ENCODE measurements around the gene C19orf44.
A peak's percentile ranks its signal among the peaks of the same experiment; 100 is the strongest.

C19orf44 gene

GRCh38 chr19:16531380-16531669 lies 35.1 kb downstream of the C19orf44 start:
- TF ChIP-seq CTCF (IDR thresholded peaks at IDR 0.05; ENCODE audit: borderline replicate concordance, insufficient read depth, low read depth, low read length): no peak
- no peak overlapping the region for H3K4me3 ChIP-seq (ENCODE audit: low read depth, low read length)

GRCh38 chr19:16532440-16533234 lies 36.4 kb downstream of the C19orf44 start:
- H3K4me3 ChIP-seq (ENCODE audit: low read depth, low read length): no peak overlapping the region
- TF ChIP-seq CTCF (IDR thresholded peaks at IDR 0.05; ENCODE audit: borderline replicate concordance, insufficient read depth, low read depth, low read length): no peak

- no peak for TF ChIP-seq CTCF (IDR thresholded peaks at IDR 0.05; ENCODE audit: borderline replicate concordance, insufficient read depth, low read depth, low read length)
- H3K4me3 ChIP-seq (ENCODE audit: low read depth, low read length): no peak overlapping the region
These were observed 39.2 kb downstream of the C19orf44 start for GRCh38 chr19:16535381-16535780.

GRCh38 chr19:16536130-16536529 lies 39.9 kb downstream of the C19orf44 start:
- no peak for TF ChIP-seq CTCF (IDR thresholded peaks at IDR 0.05; ENCODE audit: borderline replicate concordance, insufficient read depth, low read depth, low read length)
- H3K4me3 ChIP-seq (ENCODE audit: low read depth, low read length): no peak overlapping the region

GRCh38 chr19:16537111-16537510 lies 40.9 kb downstream of the C19orf44 start:
- H3K4me3 ChIP-seq (ENCODE audit: low read depth, low read length): no peak overlapping the region
- TF ChIP-seq CTCF (IDR thresholded peaks at IDR 0.05; ENCODE audit: borderline replicate concordance, insufficient read depth, low read depth, low read length): no peak

GRCh38 chr19:16540948-16541347 lies 44.8 kb downstream of the C19orf44 start:
- TF ChIP-seq CTCF (IDR thresholded peaks at IDR 0.05; ENCODE audit: borderline replicate concordance, insufficient read depth, low read depth, low read length): no peak
- peak overlapping the region; percentile 94 for H3K4me3 ChIP-seq (ENCODE audit: low read depth, low read length)

- no peak for TF ChIP-seq CTCF (IDR thresholded peaks at IDR 0.05; ENCODE audit: borderline replicate concordance, insufficient read depth, low read depth, low read length)
- peak overlapping the region; percentile 94 for H3K4me3 ChIP-seq (ENCODE audit: low read depth, low read length)
These were observed 45.4 kb downstream of the C19orf44 start for GRCh38 chr19:16541526-16542044.

All from GM12875 (cell line).